Activated CD4-positive, alpha-beta memory T cell treated with anti-CD3 and anti-CD28 coated beads, Interleukin-2, amount 10 ng/mL, durations not matched to agents 7 days and 5 days (primary cell): ENCODE measurements around the gene N4BP2L2. TPM values are rescaled to one million over a fixed set of nuclear protein-coding genes. Genes with fewer than 3 reads are reported as not detected.
"Not testable (repeated sequence)": the region's sequence is repeated elsewhere in the genome, so short reads cannot be mapped to it uniquely, and the experiment has no call there.

Source experiments
- CTCF ChIA-PET: fragments of 350-600 bp; sonication (Branson Sonifier 250); formaldehyde crosslinking; loops from one replicate; lab custom pipeline; 2021; ENCODE audit warnings: antibody characterized with exemption, inconsistent platforms; lab: Charles Lee
- POLR2A ChIA-PET: fragments of 350-600 bp; sonication (Branson Sonifier 250); formaldehyde crosslinking; loops from one replicate; lab custom pipeline; 2021; ENCODE audit warnings: antibody characterized with exemption; lab: Charles Lee
- DNase-seq: peaks from one replicate; pipeline ENCODE4 v3.0.0-alpha.2; 2020
- H3K27ac Mint-ChIP-seq: one replicate; pipeline ENCODE4 v1.8.0; 2021; ENCODE audit warnings: mild to moderate bottlenecking, mixed read lengths
- H3K27me3 Mint-ChIP-seq: one replicate; pipeline ENCODE4 v1.8.0; 2021; ENCODE audit warnings: mixed read lengths
- H3K36me3 Mint-ChIP-seq: one replicate; pipeline ENCODE4 v1.8.0; 2021; ENCODE audit warnings: low read depth, mixed read lengths
- H3K4me1 Mint-ChIP-seq: one replicate; pipeline ENCODE4 v1.8.0; 2021; ENCODE audit warnings: mixed read lengths
- H3K4me3 Mint-ChIP-seq: one replicate; pipeline ENCODE4 v1.8.0; 2021; ENCODE audit warnings: mild to moderate bottlenecking, mixed read lengths
- H3K9me3 Mint-ChIP-seq: one replicate; pipeline ENCODE4 v1.8.0; 2021; ENCODE audit warnings: mixed read lengths
- total RNA-seq, 2 experiments: library from RNA; stranded (reverse); gene quantifications; one replicate each; pipeline ENCODE4 v1.2.3, GENCODE V29; 2021

N4BP2L2 gene
- 100 to 1,000 TPM; 119 to 126 TPM for total RNA-seq

DNA sequence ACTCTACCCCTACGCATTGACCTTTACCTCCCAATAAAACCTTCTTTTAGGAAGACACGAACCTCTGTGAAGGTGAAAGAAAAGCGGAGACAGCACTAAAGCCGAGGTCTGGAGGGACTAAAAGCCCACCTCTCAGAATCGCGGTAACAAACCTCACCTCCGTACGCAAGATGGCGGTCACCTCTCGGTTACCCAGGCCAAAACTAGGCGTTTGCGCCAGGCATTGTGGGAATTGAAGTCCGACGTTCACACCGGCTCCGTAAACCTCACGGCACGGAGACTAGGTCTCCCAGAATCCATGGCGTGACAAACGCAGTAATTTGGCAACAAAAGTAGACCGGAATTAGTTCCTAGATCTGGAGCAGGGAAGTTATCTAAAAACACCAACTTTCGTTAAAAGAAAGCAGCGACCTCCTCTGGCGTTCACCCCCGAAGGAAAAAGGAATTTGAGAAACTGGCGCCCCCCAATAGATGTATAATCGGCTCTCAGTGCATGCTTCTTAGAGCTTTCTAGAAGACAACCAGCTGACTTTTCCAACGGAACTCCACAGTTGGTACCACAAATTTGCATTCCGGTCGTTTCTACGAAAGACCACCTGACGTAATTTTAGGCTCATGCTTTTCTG lies at the start of gene N4BP2L2:
N4BP2L2 (minus strand) TSS at position 175 of the 626 bp plus-strand sequence. CDS start 1,768 bp downstream, outside the sequence.
- Mint-ChIP-seq H3K9me3 (no peaks in the 10 kb centered on the region), H3K27ac (peak within 1 kb of the TSS; percentile 98), H3K4me3 (peak within 1 kb of the TSS; percentile 95), H3K36me3 (peaks cover 38% of the 10 kb centered on the region), H3K4me1 (peaks cover 42% of the 10 kb centered on the region), H3K27me3 (peaks cover 2% of the 10 kb centered on the region)
- POLR2A ChIA-PET = interaction anchor here (0.5 to 3.8 kb wide), 13 partner anchors 9 to 1923 kb away, joined by 3 to 37 read pairs (median 4); partner anchors contain the start of genes BRCA2, N4BP2L1, PDS5B and ZAR1L
- CTCF ChIA-PET = interaction anchor here (0.7 to 1.7 kb wide), 9 partner anchors 8 to 1279 kb away, joined by 3 to 10 read pairs (median 3); partner anchors contain the start of genes PDS5B and RFC3
- DNase-seq = peak; percentile 93

DNA sequence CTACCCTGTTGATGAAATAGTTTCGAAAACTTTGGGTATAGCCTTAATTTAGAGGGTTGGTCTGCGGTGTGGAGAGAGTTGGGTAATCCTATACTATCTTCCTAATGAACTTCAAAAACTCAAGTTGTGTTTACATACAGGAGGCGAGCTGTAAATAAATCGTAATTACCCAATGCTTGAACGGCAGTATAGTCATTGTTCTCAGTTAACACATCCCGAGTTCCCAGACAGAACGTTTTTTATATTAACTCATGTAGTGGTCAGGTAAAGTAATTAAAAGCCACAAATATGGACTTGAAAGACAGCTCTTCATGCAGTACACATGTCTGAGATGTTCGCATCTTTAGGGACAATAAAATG lies 49.2 kb upstream of the N4BP2L2 start:
- peaks cover 14% of the 10 kb centered on the region for H3K36me3 Mint-ChIP-seq
- H3K9me3 Mint-ChIP-seq = no peaks in the 10 kb centered on the region
- ChIA-PET POLR2A (interaction anchor here (0.6 to 2.0 kb wide), 22 partner anchors 36 to 1912 kb away, joined by 3 to 11 read pairs (median 4); partner anchors contain the start of genes BRCA2, N4BP2L1, N4BP2L2 and ZAR1L), CTCF (interaction anchor here (0.8 to 4.4 kb wide), 14 partner anchors 8 to 955 kb away, joined by 3 to 52 read pairs (median 6); partner anchors contain the start of genes BRCA2 and ZAR1L)
- peaks cover 3% of the 10 kb centered on the region for H3K27me3 Mint-ChIP-seq
- H3K27ac Mint-ChIP-seq = peak overlapping the region; percentile 92
- peaks cover 46% of the 10 kb centered on the region for H3K4me1 Mint-ChIP-seq
- H3K4me3 Mint-ChIP-seq = peak overlapping the region; percentile 93
- DNase-seq = no peak

- Mint-ChIP-seq H3K9me3 (no peaks in the 10 kb centered on the region), H3K4me3 (peak overlapping the region; percentile 93), H3K4me1 (peaks cover 43% of the 10 kb centered on the region), H3K27me3 (peaks cover 3% of the 10 kb centered on the region), H3K27ac (peak overlapping the region; percentile 92), H3K36me3 (peaks cover 10% of the 10 kb centered on the region)
- ChIA-PET CTCF (interaction anchor here (0.8 to 4.4 kb wide), 14 partner anchors 9 to 956 kb away, joined by 3 to 52 read pairs (median 6); partner anchors contain the start of genes BRCA2 and ZAR1L), POLR2A (interaction anchor here (0.5 to 2.0 kb wide), 23 partner anchors 37 to 1912 kb away, joined by 3 to 11 read pairs (median 4); partner anchors contain the start of genes BRCA2, N4BP2L1, N4BP2L2 and ZAR1L)
- DNase-seq = peak; percentile 57
Observed at GRCh38 chr13:32587011-32587810, 48.6 kb upstream of the N4BP2L2 start.

DNA sequence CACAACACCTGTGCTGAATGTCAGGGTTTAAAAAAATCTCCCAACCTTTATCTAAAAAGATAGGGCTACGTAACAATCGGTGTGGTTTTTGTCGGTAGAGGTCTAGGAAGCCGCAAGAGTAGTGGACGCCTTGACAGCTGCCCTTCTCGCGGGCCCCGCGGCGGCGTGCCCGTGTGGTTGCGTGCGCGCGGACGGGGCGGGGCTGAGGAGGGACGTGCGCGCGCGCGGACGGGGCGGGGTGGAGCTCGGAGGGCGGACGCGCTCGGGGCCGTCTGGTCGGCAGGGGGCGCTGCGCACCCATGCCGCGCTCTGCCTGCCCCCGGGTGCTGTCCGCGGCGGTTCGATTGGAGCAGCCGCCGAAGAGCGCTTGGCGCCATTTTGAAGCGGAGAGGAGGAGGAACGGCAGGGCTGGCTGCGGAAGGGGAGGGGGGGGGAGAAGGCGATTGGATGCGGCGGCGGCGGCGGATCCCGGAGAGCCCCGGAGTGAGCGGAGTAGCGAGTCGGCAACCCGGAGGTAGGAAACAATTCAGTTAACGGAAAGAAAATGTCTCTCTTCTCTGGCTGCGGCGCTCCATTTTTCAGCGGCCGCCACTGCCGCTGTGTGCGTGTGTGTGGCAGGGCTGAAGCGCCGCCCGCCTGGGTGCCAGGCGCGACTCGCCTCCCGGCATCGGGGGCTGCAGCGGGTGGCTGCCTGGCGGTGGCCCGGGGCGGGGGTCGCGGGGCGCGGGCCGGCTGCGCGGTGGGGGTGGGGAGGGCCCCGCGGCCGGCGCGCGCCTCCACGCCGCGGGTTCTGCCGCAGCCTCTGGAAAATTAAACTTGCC lies 47.7 kb upstream of the N4BP2L2 start, which contains the start of gene PDS5B:
PDS5B (plus strand) TSS at position 373 of the 821 bp plus-strand sequence. CDS start 62,321 bp downstream, outside the sequence.
- no peaks in the 10 kb centered on the region for H3K9me3 Mint-ChIP-seq
- H3K4me3 Mint-ChIP-seq = peak within 1 kb of the TSS; percentile 93
- H3K36me3 Mint-ChIP-seq = peaks cover 10% of the 10 kb centered on the region
- ChIA-PET POLR2A (interaction anchor here (0.5 to 2.0 kb wide), 22 partner anchors 45 to 1137 kb away, joined by 3 to 13 read pairs (median 4); partner anchors contain the start of genes BRCA2, N4BP2L1, N4BP2L2 and ZAR1L), CTCF (interaction anchor here (0.5 to 4.4 kb wide), 50 partner anchors 9 to 1200 kb away, joined by 3 to 52 read pairs (median 4); partner anchors contain the start of genes BRCA2, N4BP2L2 and ZAR1L)
- H3K27me3 Mint-ChIP-seq = peaks cover 3% of the 10 kb centered on the region
- peak; percentile 95 for DNase-seq
- H3K4me1 Mint-ChIP-seq = peaks cover 40% of the 10 kb centered on the region
- H3K27ac Mint-ChIP-seq = peak within 1 kb of the TSS; percentile 92

GRCh38 chr13:32585550-32586079 lies 47.0 kb upstream of the N4BP2L2 start:
- Mint-ChIP-seq H3K27ac (peak overlapping the region; percentile 61), H3K4me3 (peak overlapping the region; percentile 78), H3K36me3 (peaks cover 10% of the 10 kb centered on the region), H3K9me3 (no peaks in the 10 kb centered on the region), H3K4me1 (peaks cover 39% of the 10 kb centered on the region), H3K27me3 (peaks cover 3% of the 10 kb centered on the region)
- DNase-seq = peak; percentile 17
- ChIA-PET POLR2A (interaction anchor here (0.7 to 1.6 kb wide), 15 partner anchors 45 to 1137 kb away, joined by 3 to 13 read pairs (median 4); partner anchors contain the start of genes BRCA2, N4BP2L1, N4BP2L2 and ZAR1L), CTCF (interaction anchor here (0.5 to 1.7 kb wide), 45 partner anchors 10 to 1201 kb away, joined by 3 to 29 read pairs (median 3); partner anchors contain the start of genes BRCA2, N4BP2L2 and ZAR1L)

GRCh38 chr13:32582991-32583390 lies 44.4 kb upstream of the N4BP2L2 start:
- Mint-ChIP-seq H3K9me3 (peaks cover 8% of the 10 kb centered on the region), H3K27ac (no peak overlapping the region), H3K4me3 (no peak overlapping the region), H3K27me3 (peaks cover 3% of the 10 kb centered on the region), H3K36me3 (peaks cover 7% of the 10 kb centered on the region), H3K4me1 (peaks cover 15% of the 10 kb centered on the region)
- POLR2A ChIA-PET = no interaction called here
- CTCF ChIA-PET = interaction anchor here (1.0 to 2.2 kb wide), 4 partner anchors 52 to 673 kb away, joined by 3 to 8 read pairs (median 5); no protein-coding TSS in a partner anchor
- no peak for DNase-seq

GRCh38 chr13:32582281-32582680 lies 43.7 kb upstream of the N4BP2L2 start:
- Mint-ChIP-seq H3K27me3 (peaks cover 3% of the 10 kb centered on the region), H3K27ac (no peak overlapping the region), H3K9me3 (peaks cover 10% of the 10 kb centered on the region), H3K4me1 (peaks cover 11% of the 10 kb centered on the region), H3K4me3 (no peak overlapping the region), H3K36me3 (peaks cover 3% of the 10 kb centered on the region)
- DNase-seq = no peak
- POLR2A ChIA-PET = no interaction called here
- CTCF ChIA-PET = interaction anchor here (1.0 to 4.2 kb wide), 11 partner anchors 45 to 672 kb away, joined by 3 to 20 read pairs (median 8); no protein-coding TSS in a partner anchor

GRCh38 chr13:32581177-32581786 lies 42.7 kb upstream of the N4BP2L2 start:
- peaks cover 10% of the 10 kb centered on the region for H3K36me3 Mint-ChIP-seq
- CTCF ChIA-PET = interaction anchor here (0.6 to 4.2 kb wide), 32 partner anchors 9 to 671 kb away, joined by 3 to 20 read pairs (median 4); partner anchors contain the start of genes BRCA2, N4BP2L2 and ZAR1L
- H3K4me3 Mint-ChIP-seq = no peak overlapping the region
- no peak overlapping the region for H3K27ac Mint-ChIP-seq
- peaks cover 3% of the 10 kb centered on the region for H3K27me3 Mint-ChIP-seq
- DNase-seq = no peak
- POLR2A ChIA-PET = interaction anchor here (0.8 to 1.6 kb wide), 3 partner anchors 113 to 266 kb away, joined by 3 to 11 read pairs (median 4); partner anchors contain the start of genes BRCA2, N4BP2L1 and ZAR1L
- peaks cover 19% of the 10 kb centered on the region for H3K9me3 Mint-ChIP-seq
- peaks cover 11% of the 10 kb centered on the region for H3K4me1 Mint-ChIP-seq

- no peak for DNase-seq
- CTCF ChIA-PET = no interaction called here
- Mint-ChIP-seq H3K27ac (no peak overlapping the region), H3K36me3 (peaks cover 13% of the 10 kb centered on the region), H3K9me3 (peaks cover 19% of the 10 kb centered on the region), H3K4me1 (no peaks in the 10 kb centered on the region), H3K27me3 (no peaks in the 10 kb centered on the region), H3K4me3 (no peak overlapping the region)
- POLR2A ChIA-PET = no interaction called here
Observed at GRCh38 chr13:32577032-32577431, 38.4 kb upstream of the N4BP2L2 start.

DNA sequence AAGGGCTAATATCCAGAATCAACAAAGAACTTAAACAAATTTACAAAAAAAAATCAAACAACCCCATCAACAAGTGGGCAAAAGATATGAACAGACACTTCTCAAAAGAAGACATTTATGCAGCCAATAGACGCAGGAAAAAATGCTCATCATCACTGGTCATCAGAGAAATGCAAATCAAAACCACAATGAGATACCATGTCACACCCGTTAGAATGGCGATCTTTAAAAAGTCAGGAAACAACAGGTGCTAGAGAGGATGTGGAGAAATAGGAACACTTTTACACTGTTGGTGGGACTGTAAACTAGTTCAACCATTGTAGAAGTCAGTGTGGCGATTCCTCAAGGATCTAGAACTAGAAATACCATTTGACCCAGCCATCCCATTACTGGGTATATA lies 37.1 kb upstream of the N4BP2L2 start:
- peaks cover 19% of the 10 kb centered on the region for H3K9me3 Mint-ChIP-seq
- H3K4me1 Mint-ChIP-seq, DNase-seq, H3K4me3 Mint-ChIP-seq, H3K27ac Mint-ChIP-seq, POLR2A ChIA-PET, CTCF ChIA-PET, H3K27me3 Mint-ChIP-seq: not testable (repeated sequence)
- H3K36me3 Mint-ChIP-seq = peaks cover 13% of the 10 kb centered on the region

DNA sequence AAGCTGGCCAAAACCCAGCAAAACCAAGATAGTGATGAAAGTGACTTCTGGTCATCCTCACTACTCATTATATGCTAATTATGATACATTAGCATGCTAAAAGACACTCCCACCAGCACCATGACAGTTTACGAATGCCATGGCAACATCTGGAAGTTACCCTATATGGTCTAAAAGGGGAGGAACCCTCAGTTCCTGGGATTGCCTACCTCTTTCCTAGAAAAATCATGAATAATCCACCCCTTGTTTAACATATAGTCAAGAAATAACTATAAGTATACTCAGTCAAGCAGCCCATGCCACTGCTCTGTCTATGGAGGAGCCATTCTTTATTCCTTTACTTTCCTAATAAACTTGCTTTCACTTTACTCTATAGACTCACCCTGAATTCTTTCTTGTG lies 22.2 kb upstream of the N4BP2L2 start:
- H3K27me3 Mint-ChIP-seq, H3K4me3 Mint-ChIP-seq, H3K4me1 Mint-ChIP-seq, CTCF ChIA-PET, H3K36me3 Mint-ChIP-seq, H3K27ac Mint-ChIP-seq, POLR2A ChIA-PET, DNase-seq: not testable (repeated sequence)
- H3K9me3 Mint-ChIP-seq = peaks cover 12% of the 10 kb centered on the region
